NB4 (cell line): Measurements from ENCODE around the gene DIS3L2.
"Not testable (repeated sequence)": the region's sequence is repeated elsewhere in the genome, so short reads cannot be mapped to it uniquely, and the experiment has no call there.

Source experiments
- DNase-seq: peaks from one replicate; pipeline ENCODE4 v3.0.0; 2010; ENCODE audit warnings: low read depth
- H3K4me3 ChIP-seq: one replicate; pipeline ENCODE4 v1.5.1; 2011; ENCODE audit warnings: mild to moderate bottlenecking, low read depth, low read length, moderate library complexity
- CTCF ChIP-seq: IDR thresholded peaks from one replicate; pipeline ENCODE4 v1.5.1; 2012; ENCODE audit warnings: low read depth, low read length
- MAX ChIP-seq: IDR thresholded peaks from 2 replicates; pipeline ENCODE4 v1.6.1; 2011; ENCODE audit warnings: low read depth, low read length
- MYC ChIP-seq: IDR thresholded peaks from 2 replicates; pipeline ENCODE4 v1.6.1; 2011; ENCODE audit warnings: low read depth, low read length
- POLR2A ChIP-seq: IDR thresholded peaks from 2 replicates; pipeline ENCODE4 v1.6.1; 2011; ENCODE audit warnings: mild to moderate bottlenecking; ENCODE audit not compliant: insufficient read length; ENCODE audit errors: extremely low read depth

Gene DIS3L2

GRCh38 chr2:232332940-232333259, 371.4 kb downstream of the DIS3L2 start:
- DNase-seq: peak; percentile 81
- no peak overlapping the region for H3K4me3 ChIP-seq
- TF ChIP-seq MYC (no peak), CTCF (no peak), MAX (no peak), POLR2A (no peak)

GRCh38 chr2:232333361-232334135, 372.0 kb downstream of the DIS3L2 start:
- DNase-seq: peak; percentile 62
- no peak overlapping the region for H3K4me3 ChIP-seq
- TF ChIP-seq CTCF: peak; percentile 70
- no peak for TF ChIP-seq MAX
- TF ChIP-seq MYC: no peak
- no peak for TF ChIP-seq POLR2A

GRCh38 chr2:232334136-232334884, 372.8 kb downstream of the DIS3L2 start:
- H3K4me3 ChIP-seq, DNase-seq: not testable (repeated sequence)

GRCh38 chr2:232334885-232335205, 373.3 kb downstream of the DIS3L2 start:
- DNase-seq, H3K4me3 ChIP-seq: not testable (repeated sequence)

GRCh38 chr2:232335206-232335858, 373.8 kb downstream of the DIS3L2 start:
- peak; percentile 48 for TF ChIP-seq CTCF
- H3K4me3 ChIP-seq, DNase-seq: not testable (repeated sequence)

- H3K4me3 ChIP-seq: no peak overlapping the region
- TF ChIP-seq MAX: no peak
- no peak for TF ChIP-seq CTCF
- no peak for TF ChIP-seq POLR2A
- no peak for TF ChIP-seq MYC
- DNase-seq: no peak
Observed at GRCh38 chr2:232335859-232336215, 374.3 kb downstream of the DIS3L2 start.

GRCh38 chr2:232336241-232336736, 374.8 kb downstream of the DIS3L2 start:
- no peak overlapping the region for H3K4me3 ChIP-seq
- TF ChIP-seq MAX: no peak
- TF ChIP-seq MYC: no peak
- TF ChIP-seq POLR2A: no peak
- no peak for TF ChIP-seq CTCF
- no peak for DNase-seq
